ENCODE measurements around the gene ZFHX3. TPM values are rescaled to one million over a fixed set of nuclear protein-coding genes. Genes with fewer than 3 reads are reported as not detected.

ZFHX3 gene
- total and polyA plus RNA-seq, 4 donors, result 2.6 to 32.7 (median 14.7) TPM

GRCh38 chr16:73041676-73042075 lies 6.3 kb downstream of the ZFHX3 start:
- WGBS, 2 donors, result 81 to 85% methylated on average over 4 of the region's 4 CpGs
- H3K4me1 ChIP-seq (ENCODE audit: control insufficient read depth in 5 of 5, insufficient read depth in 5 of 5, low read length in 5 of 5), result peaks cover 9 to 61% (median 21%) of the 10 kb centered on the region in 5 donors
- no peak for ATAC-seq (ENCODE audit: insufficient read depth, low FRiP score)

GRCh38 chr16:73040735-73041402 lies 7.1 kb downstream of the ZFHX3 start:
- H3K36me3 ChIP-seq (ENCODE audit: control insufficient read depth in 4 of 4, insufficient read depth in 4 of 4, low read length in 4 of 4), result no peaks in the 10 kb centered on the region
- peaks cover 9 to 59% (median 26%) of the 10 kb centered on the region in 5 donors for H3K4me1 ChIP-seq (ENCODE audit: control insufficient read depth in 5 of 5, insufficient read depth in 5 of 5, low read length in 5 of 5)
- 87 to 98% methylated on average over 6 of the region's 6 CpGs for WGBS, 2 donors
- no peak for TF ChIP-seq CTCF (IDR thresholded peaks at IDR 0.05; ENCODE audit: control extremely low read depth, extremely low read depth)
- no peak overlapping the region for H3K27ac ChIP-seq (ENCODE audit: low read depth in 1 of 2, low read length in 1 of 2)
- H3K9ac ChIP-seq (ENCODE audit: insufficient read depth in 1 of 2, low read length in 2 of 2), result no peak overlapping the region
- H3K9me3 ChIP-seq (ENCODE audit: control insufficient read depth in 4 of 4, insufficient read depth in 3 of 4, low read length in 3 of 4), result no peaks in the 10 kb centered on the region
- H3K4me3 ChIP-seq, result no peak overlapping the region
- no peak for ATAC-seq (ENCODE audit: insufficient read depth, low FRiP score)
- H3K27me3 ChIP-seq (ENCODE audit: control insufficient read depth in 3 of 3, insufficient read depth in 3 of 3, low read length in 2 of 3), result no peaks in the 10 kb centered on the region
- no peak for DNase-seq

More at GRCh38 chr16:73041676-73042075, 6.3 kb downstream of the ZFHX3 start:
- Histone ChIP-seq H3K4me3 (no peak overlapping the region), H3K27me3 (ENCODE audit: control insufficient read depth in 3 of 3, insufficient read depth in 3 of 3, low read length in 2 of 3) (no peaks in the 10 kb centered on the region), H3K36me3 (ENCODE audit: control insufficient read depth in 4 of 4, insufficient read depth in 4 of 4, low read length in 4 of 4) (no peaks in the 10 kb centered on the region), H3K9me3 (ENCODE audit: control insufficient read depth in 4 of 4, insufficient read depth in 3 of 4, low read length in 3 of 4) (no peaks in the 10 kb centered on the region), H3K9ac (ENCODE audit: insufficient read depth in 1 of 2, low read length in 2 of 2) (no peak overlapping the region), H3K27ac (ENCODE audit: low read depth in 1 of 2, low read length in 1 of 2) (no peak overlapping the region)
- peak in 1 of 3 donors; percentile 57 for DNase-seq
- no peak for TF ChIP-seq CTCF (IDR thresholded peaks at IDR 0.05; ENCODE audit: control extremely low read depth, extremely low read depth)

- H3K9me3 ChIP-seq (ENCODE audit: control insufficient read depth in 4 of 4, insufficient read depth in 3 of 4, low read length in 3 of 4), result no peaks in the 10 kb centered on the region
- no peaks in the 10 kb centered on the region for H3K36me3 ChIP-seq (ENCODE audit: control insufficient read depth in 4 of 4, insufficient read depth in 4 of 4, low read length in 4 of 4)
- no peaks in the 10 kb centered on the region for H3K27me3 ChIP-seq (ENCODE audit: control insufficient read depth in 3 of 3, insufficient read depth in 3 of 3, low read length in 2 of 3)
- ATAC-seq (ENCODE audit: insufficient read depth, low FRiP score) (no peak), DNase-seq (no peak)
- peaks cover 9 to 58% (median 26%) of the 10 kb centered on the region in 5 donors for H3K4me1 ChIP-seq (ENCODE audit: control insufficient read depth in 5 of 5, insufficient read depth in 5 of 5, low read length in 5 of 5)
- H3K9ac ChIP-seq (ENCODE audit: insufficient read depth in 1 of 2, low read length in 2 of 2), result peak overlapping the region in 1 of 2 donors; percentile 4
- TF ChIP-seq CTCF (IDR thresholded peaks at IDR 0.05; ENCODE audit: control extremely low read depth, extremely low read depth), result no peak
- no peak overlapping the region for H3K4me3 ChIP-seq
- no peak overlapping the region for H3K27ac ChIP-seq (ENCODE audit: low read depth in 1 of 2, low read length in 1 of 2)
- 89 to 91% methylated on average over 6 of the region's 6 CpGs for WGBS, 2 donors
Observed at GRCh38 chr16:73040136-73040535, 7.8 kb downstream of the ZFHX3 start.
